Left cardiac atrium (tissue), 4 donors: ENCODE results near the gene VPS54. TPM values are rescaled to one million over a fixed set of nuclear protein-coding genes. Genes with fewer than 3 reads are reported as not detected.

Experiments
- ATAC-seq, 2 donors: fragments of 200-7000 bp; cut with Tn5 transposase; one replicate each; pipeline ENCODE4 v1.9.1; 2020; ENCODE audit warnings: mild to moderate bottlenecking in 2 of 2, moderate library complexity in 2 of 2
- DNase-seq: peaks from one replicate; pipeline ENCODE4 v3.0.0-alpha.2; 2020
- intact Hi-C, 2 donors: fragments of 100-400 bp; cut with DNase I; formaldehyde crosslinking; loops; one replicate each; pipeline versions ENCODE4 v1.14.1 to v1.15.1; 2022 to 2023
- total RNA-seq, 2 donors: library from RNA; stranded (reverse); fragmentation: NEBNext Ultra II Directional; extraction: Animal tissue kit (Norgen Biotek cat#: 25700); gene quantifications; one replicate each; pipeline ENCODE4 v1.2.1, GENCODE V29; 2021
- donor health status: DM: no; HTN: yes; CAD: no.
- donor health status: DM: no; HTN: yes; CAD: no; lungs with severe emphysema.
- donor health status: DM: yes; HTN: yes; CAD: no.
- donor health status: Dilated cardiomyopathy.

Gene VPS54
- total RNA-seq, 2 donors from 2014 or later, result 11.7 to 14.4 TPM

DNA sequence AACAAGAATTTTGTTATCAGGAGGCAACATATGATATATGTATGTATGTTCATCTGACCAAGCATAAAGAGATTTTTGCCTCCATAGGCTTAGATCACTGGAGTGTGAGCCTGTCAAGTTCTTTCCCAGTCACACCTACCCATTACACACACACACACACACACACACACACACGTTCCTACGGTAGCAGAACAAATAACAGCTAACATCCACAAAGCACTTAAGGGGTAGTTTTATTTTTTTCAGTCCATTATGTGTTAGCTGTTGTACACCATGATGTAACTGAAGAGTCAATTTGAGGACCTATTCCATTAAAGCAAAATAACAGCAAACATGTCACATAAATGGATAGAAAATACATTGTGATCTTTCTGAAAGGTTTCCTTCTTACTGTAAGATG, 138.0 kb downstream of the VPS54 start:
- ATAC-seq (no peak), DNase-seq (no peak)
- intact Hi-C loops, result no loop called here

DNA sequence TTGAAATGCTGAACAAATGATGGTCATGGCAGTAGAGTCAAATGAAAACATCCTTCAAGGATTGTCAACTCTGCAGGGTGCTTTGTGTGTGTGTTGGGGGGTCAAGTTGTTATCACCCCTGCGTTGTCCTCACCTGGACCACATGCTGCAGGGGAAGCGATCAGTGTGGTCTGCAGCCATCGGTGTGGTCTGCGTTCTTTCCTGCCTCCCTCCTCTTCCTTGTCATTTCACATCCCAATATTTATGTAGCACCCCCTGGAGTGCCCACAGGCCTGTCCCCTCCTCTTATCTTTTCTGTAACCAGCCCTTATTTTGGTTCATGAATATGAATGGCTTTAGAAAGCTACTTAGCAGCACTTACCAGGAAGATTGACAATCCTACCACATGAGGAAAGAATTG, 138.6 kb downstream of the VPS54 start:
- no peak for ATAC-seq
- intact Hi-C loops, result no loop called here

DNA sequence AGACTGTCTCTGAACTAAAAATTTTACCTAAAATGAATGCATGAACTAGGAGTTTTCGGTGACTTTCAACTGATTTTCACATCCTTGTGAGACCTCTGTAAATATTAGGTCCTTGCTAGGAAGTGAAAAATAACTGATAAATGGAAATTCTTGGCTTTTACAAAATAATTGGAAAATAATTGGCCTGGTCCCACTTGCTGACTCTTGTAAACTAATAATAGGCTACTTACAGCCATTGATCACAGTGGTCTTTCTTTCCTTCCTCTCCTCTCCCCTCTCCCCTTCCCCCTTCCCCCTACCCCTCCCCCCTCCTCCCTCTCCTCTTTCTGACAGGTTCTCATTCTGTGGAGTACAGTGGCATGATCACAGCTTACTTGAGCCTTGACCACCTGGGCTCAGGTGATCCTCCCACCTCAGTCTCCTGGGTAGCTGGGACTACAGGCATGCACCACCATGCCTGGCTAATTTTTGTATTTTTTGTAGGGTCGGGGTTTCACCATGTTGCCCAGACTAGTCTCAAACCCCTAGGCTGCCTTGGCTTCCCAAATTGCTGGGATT, 139.3 kb downstream of the VPS54 start:
- DNase-seq (no peak), ATAC-seq (no peak)
- intact Hi-C loops, result no loop called here

More for the DNA sequence above, 138.6 kb downstream of the VPS54 start:
- no peak for DNase-seq

DNA sequence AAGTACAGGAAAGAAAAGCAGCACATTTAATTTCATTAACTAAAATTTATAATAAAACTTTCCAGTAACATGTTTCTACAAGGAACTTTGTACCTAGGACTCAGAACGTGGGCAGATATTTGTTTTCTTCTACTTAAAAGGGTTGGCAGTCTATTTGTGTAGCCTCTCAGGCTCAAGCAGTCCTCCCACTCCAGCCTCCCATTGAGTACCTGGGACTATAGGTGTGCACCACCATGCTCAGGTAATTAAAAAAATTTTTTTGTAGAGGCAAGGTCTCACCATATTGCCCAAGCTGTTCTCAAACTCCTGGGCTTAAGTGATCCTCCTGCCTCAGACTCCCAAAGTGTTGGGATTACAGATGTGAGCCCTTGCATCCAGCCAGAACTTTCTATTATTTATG, 140.7 kb downstream of the VPS54 start:
- ATAC-seq, result no peak
- intact Hi-C loops, result no loop called here
- DNase-seq, result no peak

DNA sequence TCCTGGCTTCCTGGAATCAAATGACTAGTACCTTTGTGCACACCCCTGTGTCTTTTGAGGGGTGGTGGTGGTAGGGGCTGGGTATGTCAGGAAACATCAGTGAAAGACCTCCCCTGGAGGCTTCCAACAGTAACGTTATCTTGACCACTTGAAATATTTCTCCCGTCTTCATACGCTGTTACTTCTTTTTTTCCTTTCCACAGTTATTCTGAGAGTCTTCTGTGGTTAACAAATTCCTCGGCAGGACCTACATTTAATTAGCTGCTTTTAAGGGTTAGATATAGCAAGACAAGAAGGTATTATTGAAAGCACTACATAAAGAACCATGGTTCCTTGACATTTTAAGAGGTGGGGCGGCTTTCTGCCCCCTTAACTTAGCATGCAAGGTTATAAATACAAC, 142.9 kb downstream of the VPS54 start:
- DNase-seq (no peak), ATAC-seq (no peak)
- intact Hi-C loops, result no loop called here

DNA sequence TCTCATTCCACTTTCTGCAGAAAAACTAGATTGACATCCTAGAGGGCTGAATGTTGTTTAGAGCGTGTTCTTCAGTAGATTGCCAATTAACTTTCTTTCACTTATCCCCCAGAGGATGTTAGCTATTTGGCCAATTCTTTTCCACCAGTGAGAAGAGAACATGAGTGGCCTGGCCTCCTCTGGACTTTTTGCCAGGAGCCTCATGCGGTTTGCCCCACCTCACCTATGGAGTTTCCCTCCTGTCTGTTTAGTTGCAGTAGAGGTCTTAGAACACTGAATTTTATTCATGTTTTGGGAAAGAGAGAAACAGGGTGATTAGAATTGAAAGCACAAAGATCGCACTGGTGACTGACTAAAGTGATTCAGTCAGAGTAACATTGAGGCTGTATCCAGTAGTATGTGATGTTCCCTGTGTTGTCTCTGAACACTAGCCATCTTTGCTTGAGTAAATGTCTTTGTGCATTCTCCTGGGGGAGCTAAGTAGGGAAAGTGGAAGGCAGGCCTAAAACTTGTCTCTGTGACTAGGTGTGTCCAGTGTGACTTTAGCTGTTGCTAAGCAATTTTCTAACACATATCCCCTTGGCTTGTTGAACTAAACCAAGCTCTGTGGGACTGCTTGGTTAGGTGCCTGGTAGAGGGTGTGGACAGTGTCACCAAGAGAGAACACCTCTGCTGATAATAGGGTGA, 143.5 kb downstream of the VPS54 start:
- ATAC-seq (peak; percentile 25 to 55), DNase-seq (no peak)
- intact Hi-C loops, result no loop called here

DNA sequence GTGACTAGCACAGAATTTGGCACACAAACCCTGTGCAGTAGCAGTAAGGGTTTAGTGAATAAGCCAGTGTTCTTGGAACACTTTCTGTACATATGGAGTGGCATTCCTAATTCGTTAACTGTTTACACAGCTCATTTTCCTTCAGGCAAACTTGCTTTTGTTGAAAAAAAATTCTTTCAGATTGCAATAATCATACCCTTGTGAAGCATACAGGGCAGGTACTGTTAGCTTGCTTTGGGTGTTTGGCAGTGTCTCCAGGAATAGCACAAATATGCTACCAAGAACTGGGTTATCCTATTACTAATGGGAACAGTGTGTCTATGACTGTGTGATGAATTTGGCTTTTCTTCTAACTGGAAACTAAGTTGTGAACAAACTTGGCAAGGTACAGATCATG, 144.1 kb downstream of the VPS54 start:
- ATAC-seq (peak in 1 of 2 donors; percentile 39), DNase-seq (no peak)
- intact Hi-C loops, result no loop called here

DNA sequence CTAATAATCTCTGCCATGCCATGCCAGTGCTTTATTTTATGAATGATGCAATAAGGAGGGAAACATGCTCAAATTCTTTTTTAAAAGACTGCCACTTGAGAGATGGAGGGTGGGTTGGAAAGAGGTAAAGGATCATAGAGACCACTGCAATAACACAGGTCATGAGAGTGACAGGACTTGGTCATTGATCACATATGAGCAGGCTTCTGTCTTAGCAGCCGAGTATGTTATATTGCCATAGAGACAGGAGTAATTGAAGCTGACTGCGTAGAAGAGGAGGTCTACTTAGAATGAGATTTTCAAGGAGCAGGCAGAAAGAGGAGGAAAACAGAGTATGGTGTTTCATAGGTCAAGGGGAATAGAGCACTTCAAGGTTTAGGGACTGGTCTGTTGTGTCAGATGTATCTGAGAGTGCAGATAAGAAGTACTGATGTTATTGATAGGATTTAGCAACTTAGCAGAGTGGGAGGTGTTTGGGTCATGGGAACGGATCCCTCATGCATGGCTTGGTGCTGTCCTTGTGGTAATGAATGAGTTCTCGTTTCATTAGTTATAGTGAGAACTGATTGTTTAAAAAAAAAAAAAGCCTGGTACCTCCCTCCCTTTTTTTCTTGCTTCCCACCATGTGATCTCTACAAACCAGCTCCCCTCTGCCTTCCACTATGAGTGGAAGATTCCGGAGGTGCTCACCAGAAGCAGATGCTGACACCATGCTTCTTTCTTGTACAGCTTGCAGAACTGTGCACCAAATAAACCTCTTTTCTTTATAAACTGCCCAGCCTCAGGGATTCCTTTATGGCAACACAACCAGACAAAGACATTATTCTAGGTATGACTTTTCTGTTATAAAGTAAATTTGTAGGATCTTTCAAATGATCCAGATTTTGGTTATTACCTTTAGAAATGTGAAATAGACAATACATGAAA, 144.8 kb downstream of the VPS54 start:
- intact Hi-C loops, result no loop called here
- no peak for DNase-seq
- no peak for ATAC-seq

DNA sequence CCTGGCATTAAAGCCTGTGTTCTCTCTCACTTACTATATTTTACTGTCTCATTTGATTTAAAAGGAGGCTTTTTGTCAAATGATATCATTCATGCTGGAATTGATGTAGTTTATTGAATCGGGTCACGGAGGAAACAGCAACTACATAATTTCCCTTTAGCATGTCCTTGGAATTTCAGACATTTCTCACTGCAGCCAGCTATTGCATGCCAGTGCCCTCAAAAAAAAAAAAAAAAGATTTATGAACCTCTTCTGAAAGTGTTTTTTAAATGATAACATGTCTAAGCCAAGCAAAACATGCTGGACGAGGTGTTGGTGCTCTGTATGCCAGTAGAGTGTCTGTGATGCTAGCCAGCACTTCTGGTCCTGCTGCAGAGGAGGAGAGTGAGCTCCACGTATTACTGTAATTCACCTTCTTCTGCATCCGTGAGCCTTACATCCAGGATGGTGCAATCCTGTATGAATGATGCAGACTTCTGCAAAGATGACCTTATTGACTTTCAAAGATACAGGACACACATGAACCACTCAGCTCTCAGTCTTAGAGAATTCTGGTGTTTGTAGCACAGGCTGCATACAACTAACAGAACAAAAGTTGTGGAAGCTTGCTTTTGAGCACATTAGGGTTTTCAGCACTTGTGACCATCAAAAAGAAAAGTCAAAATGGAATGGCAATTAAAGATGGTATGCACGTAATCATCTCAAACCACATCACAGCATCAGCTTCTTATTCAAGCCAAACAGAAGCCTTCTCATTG, 146.5 kb downstream of the VPS54 start:
- ATAC-seq (peak; percentile 60 to 79), DNase-seq (no peak)
- intact Hi-C loops, result no loop called here

DNA sequence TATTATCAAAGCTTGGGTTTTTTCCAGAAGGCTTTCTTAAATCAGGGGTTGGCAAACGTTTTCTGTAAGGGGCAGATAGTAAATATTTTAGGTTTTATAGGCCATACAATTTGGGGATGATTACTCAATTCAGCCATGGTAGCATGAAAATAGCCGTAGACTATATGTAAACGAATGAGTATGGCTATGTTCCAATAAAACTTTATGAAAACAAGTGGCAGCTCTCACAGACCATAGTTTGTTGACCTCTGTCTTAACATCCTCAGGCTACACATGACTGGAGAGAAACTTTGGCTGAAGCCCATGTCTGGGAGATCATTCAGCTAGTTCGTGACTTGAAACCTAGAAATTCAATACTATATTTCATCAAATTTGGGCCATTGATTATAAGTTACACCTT, 147.4 kb downstream of the VPS54 start:
- no peak for DNase-seq
- intact Hi-C loops, result no loop called here
- no peak for ATAC-seq

DNA sequence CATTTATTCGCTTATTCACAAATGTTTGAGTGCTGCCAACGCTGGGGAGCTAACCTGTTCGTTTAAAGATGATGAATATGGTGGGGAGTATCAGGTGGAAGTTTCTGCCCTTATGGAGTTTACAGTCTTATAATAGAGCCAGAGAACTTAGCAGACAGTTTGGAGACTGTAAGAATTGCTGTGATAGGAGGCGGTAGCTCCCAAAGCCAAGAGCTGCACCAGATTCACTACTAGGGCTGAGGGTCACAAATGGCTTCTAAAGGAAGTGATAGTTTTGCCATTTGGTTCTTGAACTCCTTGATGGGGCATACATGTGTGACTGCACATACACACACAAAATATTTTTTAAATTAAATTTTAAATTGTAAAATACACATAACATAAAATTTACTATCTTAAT, 148.5 kb downstream of the VPS54 start:
- DNase-seq (no peak), ATAC-seq (no peak)
- intact Hi-C loops, result no loop called here

DNA sequence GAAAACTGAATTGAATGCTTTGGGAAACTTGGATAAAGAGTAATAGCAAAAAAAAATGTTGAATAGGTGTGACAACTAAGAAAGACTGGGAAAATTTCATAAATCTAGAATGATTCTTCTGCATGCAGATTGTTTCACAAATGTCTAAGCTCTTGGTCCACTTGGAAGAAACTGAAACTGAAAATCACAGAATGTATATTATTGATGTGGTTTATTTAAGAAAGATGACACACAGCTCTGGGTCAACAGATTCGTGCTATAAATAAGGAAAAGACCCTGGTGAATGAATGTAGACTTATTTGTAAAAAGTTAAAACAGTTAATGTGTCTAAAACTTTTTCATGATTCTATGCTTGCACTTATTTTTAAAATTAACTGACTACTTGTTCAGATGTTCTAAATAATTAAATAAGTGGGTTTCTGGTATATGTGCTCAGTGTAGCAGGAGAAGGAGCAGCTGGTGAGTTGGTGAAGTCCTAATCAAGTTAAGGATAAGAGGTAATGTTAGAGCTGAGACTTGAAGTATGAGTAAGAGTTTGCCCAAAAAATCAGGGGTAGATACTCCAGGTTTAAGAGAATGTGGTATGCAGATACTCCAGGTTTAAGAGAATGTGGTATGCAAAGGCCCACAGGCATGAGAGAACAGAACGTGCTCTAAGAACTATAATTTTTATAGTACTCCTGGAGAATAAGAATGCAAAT, 153.1 kb downstream of the VPS54 start:
- ATAC-seq (no peak), DNase-seq (no peak)
- intact Hi-C loops, result no loop called here

DNA sequence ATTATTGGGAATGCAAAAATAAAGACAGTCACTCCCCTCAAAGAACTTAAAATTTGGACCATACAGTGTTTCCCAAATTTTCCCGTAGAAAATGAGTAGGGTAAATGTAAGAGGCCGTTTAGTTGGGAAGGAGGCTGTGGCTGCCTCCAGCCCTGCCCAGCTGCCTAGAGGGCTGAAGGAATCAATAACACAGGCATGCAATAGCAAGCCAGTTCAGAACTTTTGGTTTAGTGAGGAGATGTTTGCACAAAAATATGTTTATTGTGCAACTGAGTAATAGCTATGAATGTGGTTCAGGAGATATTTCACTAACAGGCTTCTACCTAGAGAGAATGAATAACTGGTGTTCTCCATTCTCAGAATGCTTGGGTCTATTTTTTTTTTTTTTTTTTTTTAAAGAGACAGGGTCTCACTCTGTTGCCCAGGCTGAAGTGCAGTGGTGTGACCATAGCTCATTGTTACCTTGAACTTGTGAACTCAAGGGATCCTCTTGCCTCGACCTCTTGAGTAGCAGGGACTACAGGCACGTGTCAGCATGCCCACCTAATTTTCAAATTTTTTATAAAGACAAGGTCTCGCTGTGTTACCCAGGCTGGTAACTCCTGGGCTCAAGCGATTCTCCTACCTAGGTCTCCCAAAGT, 153.9 kb downstream of the VPS54 start:
- ATAC-seq (no peak), DNase-seq (no peak)
- intact Hi-C loops, result no loop called here

DNA sequence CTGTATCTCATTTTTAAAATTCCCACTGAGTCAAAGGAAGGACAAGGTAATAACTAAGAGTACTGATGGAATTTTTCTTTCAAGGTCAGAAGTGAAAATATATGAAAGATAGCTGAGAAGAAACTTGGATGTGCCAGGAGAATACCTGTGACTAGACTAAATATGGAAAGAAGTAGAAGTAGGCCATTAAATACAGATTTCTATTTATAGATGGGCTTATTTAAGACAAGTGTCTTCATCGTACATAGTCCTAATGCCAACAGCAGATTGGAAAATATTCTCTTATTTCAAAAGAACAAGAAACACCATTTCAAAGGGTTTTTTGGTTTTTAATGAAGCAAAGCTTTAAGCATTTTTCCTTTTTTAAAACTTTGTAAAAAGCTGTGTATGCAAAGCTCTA, 155.5 kb downstream of the VPS54 start:
- intact Hi-C loops, result loop anchor here (5.0 kb wide), 1 partner anchor 171 kb away; no protein-coding TSS in a partner anchor
- DNase-seq (no peak), ATAC-seq (no peak)

DNA sequence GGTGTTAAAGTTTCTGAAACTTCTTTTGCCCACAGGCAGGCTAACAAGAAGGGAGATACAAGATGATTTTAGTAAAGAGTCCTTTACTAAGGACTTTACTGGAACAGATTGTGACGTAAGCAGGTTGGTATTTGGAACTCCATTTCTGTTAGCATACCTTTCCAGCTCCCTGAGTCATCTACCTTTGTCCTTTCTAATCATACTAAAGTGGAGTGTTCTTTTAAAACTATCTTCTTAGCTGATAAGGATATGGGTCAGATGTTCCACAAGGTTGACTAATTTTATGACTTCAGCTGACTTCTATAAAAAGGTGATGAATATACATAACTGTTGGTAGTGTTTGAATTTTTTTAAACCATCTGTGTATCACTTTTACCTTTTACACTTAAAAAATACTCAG, 156.4 kb downstream of the VPS54 start:
- intact Hi-C loops, result loop anchor here (5.0 kb wide), 1 partner anchor 171 kb away; no protein-coding TSS in a partner anchor
- ATAC-seq (peak in 1 of 2 donors; percentile 78), DNase-seq (no peak)

DNA sequence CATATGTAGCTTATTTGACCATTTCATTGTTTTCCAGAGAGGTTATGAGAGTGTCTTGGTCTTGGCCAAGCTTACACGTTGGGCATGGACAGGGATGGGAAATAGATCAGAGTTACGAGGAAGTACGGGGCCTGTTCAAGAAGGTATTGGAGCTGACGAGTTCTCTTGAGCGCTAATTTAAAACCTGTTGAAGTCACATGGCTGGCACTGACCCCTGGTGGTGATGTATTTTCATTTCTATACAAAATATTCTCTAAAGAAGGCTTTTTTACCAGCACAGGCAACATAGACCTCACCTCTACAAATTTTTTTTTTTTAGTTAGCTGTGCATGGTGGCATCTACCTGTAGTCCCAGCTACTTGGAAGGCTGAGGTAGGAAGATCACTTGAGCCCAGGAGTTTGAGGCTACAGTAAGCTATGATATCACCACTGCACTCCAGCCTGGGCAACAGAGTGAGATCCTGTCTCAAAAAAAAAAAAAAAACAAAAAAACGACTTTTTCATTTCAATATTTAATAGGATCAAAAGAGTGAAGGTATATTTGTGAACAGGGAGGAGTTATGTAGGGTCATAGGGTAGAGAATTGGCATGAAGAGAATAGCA, 157.9 kb downstream of the VPS54 start:
- peak; percentile 46 to 80 for ATAC-seq
- intact Hi-C loops, result loop anchor here (5.0 kb wide), 1 partner anchor 169 kb away; no protein-coding TSS in a partner anchor
- DNase-seq, result peak; percentile 53

DNA sequence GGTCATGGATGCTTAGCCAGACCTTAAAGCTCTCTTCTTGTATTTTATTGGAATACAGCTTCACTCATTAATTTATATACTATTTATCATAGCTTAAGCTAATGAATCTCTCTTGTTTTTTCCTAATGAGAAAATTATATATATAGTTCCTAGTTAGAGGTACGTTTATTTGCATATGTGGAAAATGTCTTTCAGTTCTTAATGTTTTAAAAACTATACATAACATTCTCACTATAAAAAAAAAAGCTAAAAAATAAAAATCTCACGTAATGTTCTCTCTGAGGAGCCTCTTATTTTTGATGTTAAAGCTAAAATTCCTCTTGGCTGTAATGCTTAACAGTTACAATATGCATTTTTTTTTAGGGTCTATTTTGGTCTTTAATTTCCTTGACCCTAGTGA, 160.9 kb downstream of the VPS54 start:
- intact Hi-C loops, result no loop called here
- DNase-seq (no peak), ATAC-seq (no peak)

DNA sequence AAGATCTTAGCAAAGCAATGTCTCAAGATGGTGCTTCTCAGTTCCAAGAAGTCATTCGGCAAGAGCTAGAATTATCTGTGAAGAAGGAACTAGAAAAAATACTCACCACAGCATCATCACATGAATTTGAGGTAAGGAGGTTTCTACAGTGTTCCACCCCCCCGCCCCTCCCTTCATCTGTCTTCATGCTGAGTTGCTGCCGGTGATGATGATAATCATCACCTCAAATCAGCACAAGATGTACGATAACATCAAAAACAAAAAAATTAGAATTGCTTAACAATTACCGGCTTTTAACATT, 163.0 kb downstream of the VPS54 start:
- no peak for DNase-seq
- no peak for ATAC-seq
- intact Hi-C loops, result no loop called here
